Measurements from ENCODE around the gene MISP3. TPM values are rescaled to one million over a fixed set of nuclear protein-coding genes. Genes with fewer than 3 reads are reported as not detected.

Gene MISP3
- total RNA-seq, 1 experiment from 2014 or later, result 3.3 TPM

GRCh38 chr19:14080887-14081796 is 8.6 kb downstream of the MISP3 start:
- peak; percentile 99 for DNase-seq (ENCODE audit: low spot score)

GRCh38 chr19:14081797-14082674 is 9.4 kb downstream of the MISP3 start:
- DNase-seq (ENCODE audit: low spot score), result no peak

GRCh38 chr19:14082675-14082960 is 10.0 kb downstream of the MISP3 start:
- DNase-seq (ENCODE audit: low spot score), result no peak

- no peak for DNase-seq (ENCODE audit: low spot score)
Measured at GRCh38 chr19:14085309-14085995, 12.9 kb downstream of the MISP3 start, which contains the start of gene C19orf67. Gene C19orf67, minus strand, starts transcription at chr19:14085783. Its CDS starts 156 bp downstream, at chr19:14085627.

GRCh38 chr19:14086098-14086497 is 13.5 kb downstream of the MISP3 start:
- DNase-seq (ENCODE audit: low spot score), result no peak

- DNase-seq (ENCODE audit: low spot score), result no peak
Measured at GRCh38 chr19:14088634-14089411, 16.2 kb downstream of the MISP3 start.

GRCh38 chr19:14089412-14089661 is 16.8 kb downstream of the MISP3 start:
- DNase-seq (ENCODE audit: low spot score), result no peak

- DNase-seq (ENCODE audit: low spot score), result peak; percentile 30
Measured at GRCh38 chr19:14089662-14090508, 17.3 kb downstream of the MISP3 start.

GRCh38 chr19:14090509-14091080 is 18.0 kb downstream of the MISP3 start, which contains the start of gene SAMD1:
Gene SAMD1, minus strand, starts transcription at chr19:14090751.
- DNase-seq (ENCODE audit: low spot score), result peak; percentile 75

- no peak for DNase-seq (ENCODE audit: low spot score)
Measured at GRCh38 chr19:14091081-14091812, 18.7 kb downstream of the MISP3 start.

GRCh38 chr19:14091813-14092462 is 19.4 kb downstream of the MISP3 start:
- peak; percentile 8 for DNase-seq (ENCODE audit: low spot score)

- no peak for DNase-seq (ENCODE audit: low spot score)
Measured at GRCh38 chr19:14093117-14093823, 20.7 kb downstream of the MISP3 start.

GRCh38 chr19:14094854-14095253 is 22.3 kb downstream of the MISP3 start:
- no peak for DNase-seq (ENCODE audit: low spot score)

- DNase-seq (ENCODE audit: low spot score), result no peak
Measured at GRCh38 chr19:14096272-14096992, 23.8 kb downstream of the MISP3 start.

- no peak for DNase-seq (ENCODE audit: low spot score)
Measured at GRCh38 chr19:14097532-14098151, 25.1 kb downstream of the MISP3 start.

- no peak for DNase-seq (ENCODE audit: low spot score)
Measured at GRCh38 chr19:14101003-14101545, 28.5 kb downstream of the MISP3 start.
